Activated T-cell treated with anti-CD3 and anti-CD28 coated beads, Interleukin-2, amount 50 U/mL, for 1 hour (primary cell): ENCODE data around the gene PPFIA4.
"Not testable (repeated sequence)": the region's sequence is repeated elsewhere in the genome, so short reads cannot be mapped to it uniquely, and the experiment has no call there.

Experiments
- DNase-seq: peaks from one replicate; pipeline ENCODE4 v3.0.0-alpha.2; 2020

PPFIA4 gene

DNA sequence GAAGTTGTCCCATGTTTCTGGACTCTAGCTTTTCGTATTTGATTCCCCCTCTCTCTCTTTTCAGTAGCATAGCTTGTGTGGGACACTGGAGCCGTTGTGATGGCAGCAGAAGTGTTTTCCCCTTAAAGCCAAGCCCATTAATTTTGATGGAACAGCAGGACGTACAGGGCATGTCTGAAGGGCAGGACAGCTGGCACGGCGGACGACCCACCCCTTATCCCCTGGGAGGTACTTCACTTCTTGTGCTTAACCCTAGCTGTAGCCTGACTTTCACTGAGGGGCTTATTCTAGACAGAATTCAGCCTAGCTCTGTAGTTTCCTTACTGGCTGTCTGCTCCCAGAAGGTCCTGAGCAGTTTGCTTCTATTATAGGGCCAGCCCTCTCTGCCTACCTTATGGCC lies 8.6 kb upstream of the PPFIA4 start:
- no peak for DNase-seq

DNA sequence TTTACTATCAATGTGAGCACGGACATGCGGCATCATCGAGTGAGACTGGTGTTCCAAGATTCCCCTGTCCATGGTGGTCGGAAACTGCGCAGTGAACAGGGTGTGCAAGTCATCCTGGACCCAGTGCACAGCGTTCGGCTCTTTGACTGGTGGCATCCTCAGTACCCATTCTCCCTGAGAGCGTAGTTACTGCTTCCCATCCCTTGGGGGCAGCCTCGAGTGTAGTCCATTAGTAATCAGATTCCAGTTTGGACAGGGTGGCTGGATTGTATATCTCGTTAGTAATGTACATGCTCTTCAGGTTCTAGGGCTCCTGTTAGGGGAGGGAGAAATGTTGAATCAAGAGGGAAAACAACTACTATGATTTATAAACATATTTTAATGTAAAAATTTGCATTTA lies 3.4 kb upstream of the PPFIA4 start:
- DNase-seq, result not testable (repeated sequence)

DNA sequence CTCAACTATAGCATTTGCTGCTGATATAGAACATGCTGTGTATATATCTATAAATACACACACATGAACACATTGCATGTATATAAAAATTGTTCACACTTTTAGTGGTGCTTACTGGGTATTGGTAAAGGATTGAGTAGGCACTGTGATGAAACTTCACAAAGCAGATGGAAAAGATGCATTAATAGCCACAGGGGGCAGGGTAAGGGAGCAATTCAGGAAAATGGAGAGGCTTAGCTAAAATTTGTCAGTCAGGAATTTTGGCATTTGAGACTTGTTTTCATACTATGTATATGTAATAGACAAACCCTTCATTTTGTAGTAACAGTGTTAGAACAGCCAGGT lies 633 bp upstream of the PPFIA4 start:
- DNase-seq, result no peak

DNA sequence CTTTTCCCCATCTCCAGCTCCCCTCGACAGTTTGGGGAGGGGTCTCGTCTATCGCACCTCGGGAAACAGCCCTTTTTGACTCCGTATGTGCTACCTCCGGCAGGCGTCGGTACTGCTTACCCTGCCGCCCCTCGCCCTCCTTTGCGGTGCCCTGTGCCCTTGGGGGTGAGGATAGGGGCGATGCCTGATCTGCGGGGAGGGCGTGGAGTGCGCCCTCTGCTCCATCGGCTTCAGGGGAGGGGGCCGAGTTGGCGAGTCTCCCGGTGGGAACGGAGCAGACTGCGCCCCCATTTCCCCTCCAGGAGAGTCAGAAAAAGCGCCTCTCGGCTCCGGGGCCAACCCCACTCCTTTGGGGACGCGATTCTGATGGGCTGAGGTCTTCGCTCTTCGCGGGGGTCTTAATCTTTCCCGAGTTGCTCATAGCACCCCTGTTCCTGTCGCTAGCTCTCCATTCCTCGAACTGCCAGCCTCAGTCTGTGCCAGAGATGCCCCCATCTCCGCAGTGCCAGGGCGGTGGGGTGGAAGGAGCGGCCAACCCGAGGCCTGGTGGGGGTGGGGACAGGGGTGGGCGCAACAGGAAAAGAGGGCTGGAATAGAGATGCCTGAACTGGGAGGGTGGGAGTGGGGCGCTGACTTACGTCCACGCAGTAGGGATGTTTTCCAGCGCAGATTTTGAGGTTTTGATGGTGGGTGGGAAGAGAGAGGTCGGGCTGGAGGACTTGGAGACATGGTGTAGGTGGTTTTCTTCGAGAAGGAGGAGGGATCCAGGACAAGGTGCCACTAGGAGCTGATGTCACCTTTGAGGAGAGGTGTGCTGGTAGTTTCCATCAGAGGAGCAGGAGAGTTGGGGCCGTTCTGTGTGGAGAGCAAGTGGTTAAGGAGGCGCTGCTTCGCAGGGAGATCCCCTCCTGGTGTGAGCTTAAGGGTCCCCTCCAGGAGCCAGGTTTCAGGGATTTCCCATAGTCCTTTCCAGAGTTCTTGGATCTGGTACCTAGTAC lies 674 bp downstream of the PPFIA4 start:
- no peak for DNase-seq

DNA sequence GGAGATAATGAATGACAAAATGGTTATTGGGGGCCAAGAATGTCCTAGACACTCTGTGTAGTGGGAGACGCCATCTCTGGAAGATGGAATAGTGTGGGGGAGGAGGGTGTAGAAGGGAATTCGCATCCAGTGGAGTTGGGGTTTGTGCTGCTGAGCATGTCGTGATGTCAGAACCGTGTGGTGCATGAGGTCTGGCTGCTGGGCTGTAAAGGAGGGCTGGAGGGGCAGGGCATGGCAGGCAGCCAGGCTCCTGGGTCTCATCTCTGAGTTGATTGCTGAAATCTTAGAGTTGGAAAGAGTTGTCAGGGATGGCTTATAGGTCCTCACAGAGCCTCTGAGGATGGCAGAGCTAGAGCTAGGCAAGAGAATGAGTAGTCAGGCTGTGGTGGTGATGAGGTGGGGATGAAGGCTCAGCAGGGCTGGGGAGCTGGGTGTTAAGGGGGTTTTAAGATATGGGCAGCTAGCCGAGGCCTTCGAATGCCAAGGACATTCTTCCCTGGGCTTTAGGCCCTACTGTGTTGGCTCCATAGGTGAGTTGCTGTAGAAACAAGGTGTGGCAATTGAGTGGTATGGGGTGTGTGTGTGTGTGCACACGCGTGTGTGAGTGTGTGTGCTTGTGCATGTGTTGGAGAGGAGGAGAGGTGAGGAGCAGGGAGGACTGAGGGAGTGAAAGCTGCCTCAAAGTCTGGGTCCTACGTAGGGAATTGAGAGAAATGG lies 1.9 kb downstream of the PPFIA4 start:
- no peak for DNase-seq

DNA sequence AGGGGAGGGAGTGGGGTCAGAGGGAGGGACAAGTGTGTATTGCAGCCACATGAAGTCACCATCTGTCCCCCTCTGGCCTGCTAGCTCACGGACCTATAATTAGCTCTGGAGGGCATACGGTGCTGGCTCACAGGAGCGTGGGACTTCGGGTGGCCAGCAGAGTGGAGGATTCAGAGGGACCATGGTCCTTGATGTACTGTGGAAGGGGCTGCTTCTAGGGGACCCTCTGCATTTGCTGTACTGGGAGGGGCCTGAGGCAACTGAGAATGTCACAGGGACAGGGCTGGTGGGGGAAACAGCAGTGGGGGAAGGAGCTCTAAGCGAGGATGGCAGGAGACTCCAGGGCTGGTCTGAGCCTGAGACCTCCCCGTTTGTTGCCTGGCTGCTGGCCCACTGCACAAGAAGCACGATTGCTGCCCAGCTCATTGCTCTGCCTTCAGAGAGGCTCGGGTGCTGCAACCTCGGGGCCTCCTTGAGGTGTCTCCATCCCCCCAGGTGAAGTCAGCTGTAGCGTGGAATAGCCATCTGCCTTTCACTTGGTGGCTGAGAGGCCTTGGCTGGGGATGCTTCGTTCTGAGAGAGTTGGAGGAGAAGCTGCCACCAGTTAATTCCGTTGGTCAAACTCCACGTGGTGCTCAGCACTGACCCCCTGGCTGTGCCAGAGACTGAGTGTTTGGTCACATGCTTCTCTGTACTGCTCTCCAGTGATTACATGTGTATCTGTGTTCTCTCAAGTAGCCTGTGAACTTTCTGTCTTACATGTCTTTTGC lies 2.7 kb downstream of the PPFIA4 start:
- no peak for DNase-seq

DNA sequence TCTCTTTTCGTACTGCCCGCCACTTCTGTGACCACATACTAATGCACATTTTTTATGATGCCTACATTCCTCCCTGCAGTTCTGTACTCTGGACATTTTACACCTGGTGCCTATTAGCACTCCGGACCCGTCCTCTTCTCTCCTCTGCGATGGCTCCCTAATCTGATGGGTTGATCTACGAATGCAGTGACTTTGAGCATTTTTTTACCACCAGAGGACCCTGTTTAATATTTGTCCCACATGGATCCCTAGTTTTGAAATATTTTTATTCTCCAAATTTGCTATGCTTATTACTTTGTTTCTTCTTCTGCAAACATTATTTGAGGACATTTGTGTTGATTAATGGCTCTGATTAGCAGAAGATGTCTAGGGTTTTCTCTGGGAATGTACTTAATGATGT lies 5.2 kb downstream of the PPFIA4 start:
- no peak for DNase-seq

DNA sequence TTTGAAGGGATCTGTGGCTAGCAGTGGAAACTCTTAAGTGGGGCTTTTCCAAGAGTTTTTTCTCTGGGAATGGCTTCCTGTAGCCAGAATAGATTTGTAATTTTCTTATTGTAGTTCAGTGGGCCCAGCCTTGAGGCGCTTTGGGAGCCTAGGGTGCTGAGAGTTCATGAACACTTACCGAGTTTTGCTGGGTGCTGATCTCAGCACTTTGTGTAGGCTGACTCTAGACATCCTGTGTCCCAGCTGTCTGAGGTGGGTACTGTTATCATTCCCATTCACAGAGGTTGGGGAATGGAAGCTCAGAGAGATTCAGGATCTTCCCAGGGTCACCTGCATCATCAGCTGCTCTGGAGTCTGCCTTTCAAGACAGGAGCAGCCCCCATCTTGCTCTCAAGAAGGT lies 7.0 kb downstream of the PPFIA4 start:
- no peak for DNase-seq

DNA sequence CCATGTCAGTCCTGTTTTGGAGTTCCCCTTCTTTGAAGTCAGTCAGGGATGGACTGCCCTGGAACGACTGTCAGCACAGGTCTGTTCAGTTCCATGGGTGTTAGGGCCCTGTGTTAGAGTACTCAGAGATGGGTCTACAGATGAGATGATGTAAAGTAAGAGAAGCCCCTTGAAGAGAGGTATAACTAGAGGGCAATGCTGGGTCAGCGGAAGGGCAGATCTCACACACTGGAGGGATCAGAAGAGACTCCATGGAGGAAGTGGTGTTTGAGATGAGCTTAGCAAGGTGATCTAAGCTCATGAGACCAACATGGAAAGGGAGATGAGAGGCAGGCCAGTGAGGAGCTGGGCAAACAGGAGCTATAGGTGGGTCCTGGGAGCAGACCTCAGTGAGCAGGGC lies 7.6 kb downstream of the PPFIA4 start:
- DNase-seq, result no peak

DNA sequence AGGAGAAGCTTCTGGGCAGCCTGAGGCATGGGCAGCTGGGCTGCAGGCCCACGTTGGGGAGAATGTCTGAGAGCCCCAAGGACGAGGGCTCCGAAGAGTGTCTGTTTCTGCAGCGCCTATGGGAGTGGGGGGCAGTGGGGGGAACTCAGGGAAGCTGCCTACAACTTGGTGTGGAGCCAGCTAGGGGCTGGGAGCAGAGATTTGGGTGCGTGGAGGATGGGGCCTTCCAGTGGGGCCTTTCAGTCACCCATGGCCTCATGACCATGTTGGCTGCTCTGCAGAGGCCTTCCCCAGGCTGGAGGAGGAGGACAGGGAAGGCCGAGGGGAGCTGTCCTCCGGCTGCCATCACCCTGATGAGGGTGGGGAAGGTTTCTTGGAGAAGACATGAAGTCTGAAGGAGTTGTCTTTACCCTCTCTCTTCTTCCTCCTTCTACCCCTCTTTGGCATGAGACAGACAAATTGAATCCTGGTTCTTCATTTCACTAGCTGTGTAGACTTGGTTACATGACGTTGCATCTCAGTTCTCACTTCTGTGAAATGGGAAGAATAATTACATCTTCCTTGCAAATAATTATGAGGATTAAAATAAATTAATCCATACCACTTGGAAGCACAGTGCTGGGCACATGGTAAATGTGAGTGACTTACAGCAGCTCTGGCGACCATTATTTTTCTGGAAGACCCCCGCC lies 8.3 kb downstream of the PPFIA4 start:
- no peak for DNase-seq

DNA sequence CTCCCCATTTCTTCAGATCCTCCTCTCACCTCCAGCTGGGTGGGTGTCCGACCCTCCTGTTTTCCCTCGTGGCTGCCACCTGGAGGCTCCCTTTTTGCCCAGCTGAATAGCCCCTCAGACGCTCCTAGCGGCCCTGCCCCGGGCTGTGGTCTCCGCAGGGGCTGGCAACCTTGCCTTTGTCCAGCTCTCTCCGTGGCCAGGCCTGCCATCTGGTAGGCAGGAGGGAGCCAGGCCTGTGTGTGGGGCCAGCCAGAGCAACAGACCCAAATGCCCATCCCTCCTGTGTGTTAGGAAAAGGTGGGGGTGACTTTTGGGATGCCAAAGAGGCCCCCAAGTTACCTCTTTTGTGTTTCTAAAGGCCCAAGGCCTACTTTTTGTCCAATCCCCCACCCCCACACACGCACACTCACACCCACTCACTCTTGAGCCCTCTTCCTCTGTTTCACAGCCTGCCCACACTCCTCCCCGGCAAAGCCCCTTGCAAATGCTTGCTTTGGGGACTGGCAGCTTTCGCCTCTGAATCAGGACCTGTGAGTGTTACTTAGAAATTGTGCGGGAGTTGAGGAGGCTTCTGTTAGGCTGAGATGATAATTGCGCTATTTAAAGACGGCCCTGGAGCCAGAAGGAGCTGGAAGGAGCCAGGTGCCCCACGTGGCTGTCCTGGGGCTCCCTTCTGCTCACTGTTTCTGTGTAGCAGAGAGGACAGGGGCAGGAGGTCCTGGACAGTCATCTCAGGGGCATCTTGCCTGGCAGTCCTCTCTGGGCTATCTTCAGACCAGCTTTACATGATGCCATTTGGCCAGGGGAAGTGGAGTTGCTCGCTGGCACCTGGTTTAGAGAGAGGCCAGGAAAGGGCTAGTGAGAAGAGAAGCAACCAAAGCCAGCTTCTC lies 9.1 kb downstream of the PPFIA4 start:
- DNase-seq, result no peak

DNA sequence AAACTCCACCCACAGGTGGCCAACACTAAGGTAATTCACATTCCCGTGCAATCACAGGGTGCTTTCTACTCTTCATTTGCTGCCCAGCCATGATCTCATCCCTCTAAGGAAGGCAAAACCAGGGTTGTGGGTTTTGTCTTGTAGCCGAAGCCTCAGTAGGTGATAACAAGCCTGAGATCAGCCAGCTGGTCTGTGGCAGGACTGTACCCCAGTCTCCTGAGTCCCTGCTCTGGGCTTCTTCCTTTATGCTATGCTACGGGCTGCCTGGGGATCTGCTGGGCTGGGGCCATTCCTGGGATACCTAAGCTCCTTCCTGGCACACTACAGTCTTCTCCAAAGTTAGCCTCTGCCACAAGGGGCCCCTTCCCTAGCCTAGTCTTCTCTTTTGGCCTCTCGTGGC lies 9.8 kb downstream of the PPFIA4 start:
- no peak for DNase-seq

DNA sequence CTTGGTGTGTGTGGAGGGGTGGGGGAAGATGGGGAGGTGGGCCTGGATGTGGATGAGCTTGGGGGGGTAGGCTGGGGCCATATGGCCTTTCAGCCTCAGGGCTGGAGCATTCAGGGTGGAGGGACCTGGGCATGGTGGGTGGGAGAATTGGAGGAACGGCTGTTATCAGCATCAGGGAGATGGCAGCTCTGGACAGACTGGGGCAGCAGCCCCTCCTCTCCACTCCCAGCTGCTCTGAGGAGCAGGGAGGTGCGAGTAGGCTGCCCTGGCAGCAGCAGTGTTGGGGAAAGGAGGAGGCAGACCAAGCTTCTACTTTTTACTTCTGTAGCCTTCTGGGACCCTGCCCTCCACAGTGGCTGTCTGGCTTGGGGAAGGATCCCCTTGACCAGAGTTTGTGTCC lies 10.2 kb downstream of the PPFIA4 start:
- no peak for DNase-seq

DNA sequence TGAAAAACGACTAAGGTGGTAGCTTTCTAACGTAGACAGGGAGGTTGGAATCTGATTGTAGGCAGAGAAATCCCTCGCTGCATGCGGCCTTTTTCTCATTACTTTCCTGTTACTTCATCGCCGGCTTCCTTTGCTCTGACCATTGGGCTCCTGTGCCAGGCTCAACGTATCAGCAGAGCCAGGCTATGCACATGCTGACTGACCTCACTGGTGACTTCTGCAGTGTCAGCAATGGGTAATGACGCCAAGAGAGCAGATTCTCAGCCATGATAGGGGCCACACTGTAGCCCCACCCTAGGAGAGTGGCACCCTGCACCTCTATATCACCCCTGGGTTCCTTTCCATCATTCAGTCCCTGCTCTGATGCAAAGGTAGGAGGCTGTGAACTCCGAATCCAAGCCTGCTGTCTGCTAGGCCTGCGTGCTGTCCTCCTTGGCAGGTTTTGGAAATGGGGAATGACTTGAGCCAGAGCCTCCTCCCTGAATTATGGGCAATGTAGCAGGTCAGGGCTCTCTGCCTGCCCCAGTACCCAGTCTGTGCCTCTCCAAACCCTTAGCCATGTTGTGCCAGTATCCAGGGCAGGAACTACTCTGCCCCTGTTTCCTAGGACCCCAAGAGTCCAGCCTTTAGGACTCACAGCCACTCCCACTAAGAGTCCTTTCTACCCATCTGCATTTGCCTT lies 11.4 kb downstream of the PPFIA4 start:
- no peak for DNase-seq

DNA sequence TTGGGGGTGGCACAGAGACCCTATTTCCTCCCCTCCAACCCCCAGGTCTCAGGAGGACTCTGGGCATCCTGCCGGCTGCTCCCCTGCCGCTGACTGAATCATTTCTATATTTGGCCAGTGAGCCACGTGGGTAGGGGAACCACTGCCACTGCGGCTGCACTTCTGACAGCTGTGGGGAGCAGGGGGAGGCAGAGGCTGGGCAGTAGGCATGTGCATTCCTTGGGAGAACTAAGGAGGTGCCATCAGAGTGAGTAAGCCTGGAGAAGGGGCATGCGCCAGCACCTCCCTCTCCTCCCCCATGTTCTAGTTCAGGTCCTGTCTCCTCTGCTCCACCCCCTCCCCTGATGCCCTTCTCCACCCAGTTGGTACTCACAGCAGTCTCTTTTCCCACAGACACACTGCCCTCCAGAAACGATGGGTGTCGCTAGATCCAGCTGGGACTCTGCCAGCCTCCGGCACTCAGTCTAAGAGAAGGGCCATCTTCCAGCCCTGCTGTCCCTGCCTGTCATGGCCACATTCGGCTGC lies 12.0 kb downstream of the PPFIA4 start:
- no peak for DNase-seq

DNA sequence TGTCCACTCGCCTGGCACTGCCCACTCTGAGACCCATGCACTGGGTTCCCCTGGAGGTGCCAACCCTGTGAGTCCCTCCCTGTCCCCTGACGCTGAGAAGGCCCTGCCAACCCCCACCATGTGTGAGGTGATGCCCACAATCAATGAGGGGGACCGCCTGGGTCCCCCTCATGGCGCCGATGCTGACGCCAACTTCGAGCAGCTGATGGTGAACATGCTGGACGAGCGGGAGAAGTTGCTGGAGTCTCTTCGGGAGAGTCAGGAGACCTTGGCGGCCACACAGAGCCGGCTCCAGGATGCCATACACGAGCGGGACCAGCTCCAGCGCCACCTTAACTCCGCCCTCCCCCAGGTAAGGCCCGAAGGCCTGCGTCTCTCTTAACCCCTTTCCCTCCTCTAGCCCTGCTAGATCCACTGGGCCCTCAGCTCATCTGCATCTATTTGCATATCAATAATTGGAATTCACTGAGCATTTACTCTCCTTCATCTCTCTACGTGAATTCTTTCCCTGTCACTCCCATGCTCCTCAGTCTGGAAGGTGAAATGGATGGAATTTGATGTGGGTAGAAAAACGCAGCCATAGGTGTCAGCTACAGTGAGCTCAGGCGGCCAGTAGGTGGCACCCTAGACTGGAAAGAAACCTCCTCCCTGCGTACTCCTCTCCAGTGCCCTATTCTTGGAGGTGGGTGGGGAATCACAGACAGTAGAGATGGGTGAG lies 12.8 kb downstream of the PPFIA4 start:
- DNase-seq, result peak; percentile 67

DNA sequence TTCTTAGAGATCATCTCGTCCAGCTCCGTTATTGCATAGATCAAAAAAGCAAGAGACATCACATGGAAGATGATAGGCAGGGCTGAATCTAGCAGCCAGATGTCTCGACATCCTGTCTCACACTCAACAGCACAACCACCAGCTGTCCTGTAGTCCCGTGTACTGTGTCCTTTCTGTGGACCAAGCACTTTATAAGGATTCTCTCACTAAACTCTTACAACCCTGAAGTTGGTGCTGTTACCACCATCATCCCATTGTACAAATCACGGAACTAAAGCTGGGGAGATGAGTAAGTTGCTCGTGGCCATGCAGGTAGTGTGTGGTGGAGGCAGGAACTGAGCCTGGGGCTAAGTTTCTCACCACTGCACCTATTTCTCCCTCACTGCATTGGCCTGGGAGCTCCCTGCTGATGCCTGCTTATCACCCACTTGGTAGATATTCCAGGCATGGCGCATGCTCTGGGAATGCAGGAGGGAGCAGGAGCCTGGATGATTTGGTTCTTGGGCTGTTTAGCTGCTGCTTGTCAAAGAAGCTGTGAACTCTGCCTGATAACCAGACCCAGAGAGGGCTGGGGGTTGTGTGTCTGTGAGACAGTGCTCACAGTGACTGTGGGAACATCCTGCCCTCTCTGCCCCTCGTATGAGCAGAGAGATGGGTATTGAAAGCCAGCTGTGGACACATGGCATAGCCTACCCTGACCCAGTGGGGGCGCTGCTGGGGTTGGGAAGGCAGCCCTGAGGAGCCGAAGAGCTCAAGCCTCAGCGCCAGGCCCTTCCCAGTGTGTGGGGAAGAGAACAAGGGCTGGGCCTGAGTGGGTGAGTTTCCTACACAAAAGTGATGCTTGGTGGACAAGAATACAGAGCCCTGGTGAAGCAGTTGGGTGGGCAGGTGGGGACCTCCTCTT lies 13.6 kb downstream of the PPFIA4 start:
- no peak for DNase-seq

DNA sequence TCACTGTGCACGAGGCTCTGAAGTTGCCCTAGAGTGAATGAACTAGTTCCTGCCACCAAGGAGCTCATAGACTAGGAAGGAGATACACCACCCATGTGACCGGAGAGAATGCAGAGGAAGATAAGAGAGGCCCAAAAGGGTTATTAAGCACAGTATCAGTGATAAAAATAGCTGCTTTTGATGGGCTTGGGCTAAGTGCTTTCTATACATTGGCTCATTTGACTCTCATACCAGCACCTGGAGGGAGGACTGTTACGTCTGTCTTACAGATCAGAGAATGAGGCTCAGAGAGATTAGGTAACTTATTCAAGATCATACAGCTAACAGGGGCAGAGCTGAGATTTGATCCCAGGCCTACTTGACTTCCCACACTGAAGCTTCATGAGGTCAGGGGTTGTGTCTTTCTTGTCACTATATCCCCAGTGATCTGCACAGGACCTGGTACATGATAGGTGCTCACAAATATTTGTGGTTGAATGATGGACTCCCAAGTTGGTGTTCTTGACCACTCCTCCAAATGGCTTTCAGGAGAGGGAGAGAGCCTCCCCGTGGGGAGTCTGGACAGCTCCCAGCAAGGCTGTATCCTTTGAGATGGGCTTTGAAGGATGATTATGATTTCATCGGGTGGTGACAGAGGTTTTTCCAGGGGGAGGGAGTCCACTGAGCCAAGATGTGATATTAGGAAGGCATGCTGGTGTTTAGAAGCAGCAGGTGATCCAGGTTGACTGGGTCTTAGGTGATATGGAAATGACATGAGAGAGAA lies 14.4 kb downstream of the PPFIA4 start:
- DNase-seq, result no peak
